GM13976 (cell line): ENCODE results near the gene RHBDF1.
A peak's percentile ranks its signal among the peaks of the same experiment; 100 is the strongest.
"Not testable (repeated sequence)": the region's sequence is repeated elsewhere in the genome, so short reads cannot be mapped to it uniquely, and the experiment has no call there.

ENCODE experiments used
- DNase-seq: peaks from one replicate; pipeline ENCODE4 v3.0.0; 2012; ENCODE audit warnings: low spot score
- in situ Hi-C: fragments of 300-500 bp; cut with MboI; formaldehyde crosslinking; loops from one replicate; pipeline ENCODE4 v1.12.0; 2022; ENCODE audit warnings: low sequenced_read_pairs, mixed read lengths, inconsistent platforms; ENCODE audit not compliant: unreplicated experiment
- TF ChIP-seq, protein P1 (sequence below): IDR thresholded peaks from 2 replicates; pipeline ENCODE4 v1.5.1; 2012; ENCODE audit warnings: borderline replicate concordance, mild to moderate bottlenecking; ENCODE audit not compliant: insufficient read depth; ENCODE audit errors: extremely low read depth, missing control alignments, control extremely low read depth

The RHBDF1 gene

DNA sequence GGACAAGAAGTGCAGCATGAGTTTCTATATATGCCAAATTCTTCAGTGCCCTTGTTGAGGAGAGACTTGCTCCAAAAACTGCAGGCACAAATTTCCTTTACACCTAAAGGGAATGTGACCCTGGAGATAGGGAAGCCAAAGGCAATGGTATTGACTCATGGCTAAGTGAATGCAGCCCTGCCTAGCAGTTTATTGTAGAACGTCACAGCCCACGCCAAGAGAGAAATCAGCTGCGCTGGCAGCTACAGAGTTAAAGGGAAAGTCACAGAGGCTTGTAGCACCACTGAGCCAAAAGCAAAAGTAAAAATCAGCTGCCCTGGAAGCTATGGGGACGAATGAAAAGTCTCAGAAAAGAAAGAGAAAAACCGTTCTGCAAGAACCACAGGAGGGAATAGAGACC, 29.1 kb downstream of the RHBDF1 start:
- in situ Hi-C loops: no loop called here
- TF ChIP-seq, protein P1, sequence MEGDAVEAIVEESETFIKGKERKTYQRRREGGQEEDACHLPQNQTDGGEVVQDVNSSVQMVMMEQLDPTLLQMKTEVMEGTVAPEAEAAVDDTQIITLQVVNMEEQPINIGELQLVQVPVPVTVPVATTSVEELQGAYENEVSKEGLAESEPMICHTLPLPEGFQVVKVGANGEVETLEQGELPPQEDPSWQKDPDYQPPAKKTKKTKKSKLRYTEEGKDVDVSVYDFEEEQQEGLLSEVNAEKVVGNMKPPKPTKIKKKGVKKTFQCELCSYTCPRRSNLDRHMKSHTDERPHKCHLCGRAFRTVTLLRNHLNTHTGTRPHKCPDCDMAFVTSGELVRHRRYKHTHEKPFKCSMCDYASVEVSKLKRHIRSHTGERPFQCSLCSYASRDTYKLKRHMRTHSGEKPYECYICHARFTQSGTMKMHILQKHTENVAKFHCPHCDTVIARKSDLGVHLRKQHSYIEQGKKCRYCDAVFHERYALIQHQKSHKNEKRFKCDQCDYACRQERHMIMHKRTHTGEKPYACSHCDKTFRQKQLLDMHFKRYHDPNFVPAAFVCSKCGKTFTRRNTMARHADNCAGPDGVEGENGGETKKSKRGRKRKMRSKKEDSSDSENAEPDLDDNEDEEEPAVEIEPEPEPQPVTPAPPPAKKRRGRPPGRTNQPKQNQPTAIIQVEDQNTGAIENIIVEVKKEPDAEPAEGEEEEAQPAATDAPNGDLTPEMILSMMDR: no peak
- DNase-seq: no peak

DNA sequence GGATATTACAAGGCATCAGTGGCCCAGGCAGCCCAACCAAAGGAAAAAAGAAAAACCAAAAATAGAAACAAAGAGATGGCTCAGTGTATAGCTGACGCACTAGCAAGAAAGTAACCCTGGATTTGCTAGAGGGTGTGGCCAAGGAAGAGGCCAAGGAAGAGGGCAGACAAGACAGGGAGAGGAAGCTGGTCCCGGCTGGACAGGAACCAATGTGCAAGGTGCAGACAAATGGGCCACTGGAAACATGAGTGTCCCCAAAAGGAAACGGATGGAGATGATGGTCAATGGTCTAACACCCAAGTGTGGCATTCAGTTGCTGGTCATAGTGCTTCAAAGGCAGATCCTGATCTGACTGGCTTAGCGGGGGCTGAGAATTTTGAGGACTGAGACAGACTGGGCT, 29.7 kb downstream of the RHBDF1 start:
- DNase-seq: no peak
- in situ Hi-C loops: no loop called here
- TF ChIP-seq, protein P1: no peak

DNA sequence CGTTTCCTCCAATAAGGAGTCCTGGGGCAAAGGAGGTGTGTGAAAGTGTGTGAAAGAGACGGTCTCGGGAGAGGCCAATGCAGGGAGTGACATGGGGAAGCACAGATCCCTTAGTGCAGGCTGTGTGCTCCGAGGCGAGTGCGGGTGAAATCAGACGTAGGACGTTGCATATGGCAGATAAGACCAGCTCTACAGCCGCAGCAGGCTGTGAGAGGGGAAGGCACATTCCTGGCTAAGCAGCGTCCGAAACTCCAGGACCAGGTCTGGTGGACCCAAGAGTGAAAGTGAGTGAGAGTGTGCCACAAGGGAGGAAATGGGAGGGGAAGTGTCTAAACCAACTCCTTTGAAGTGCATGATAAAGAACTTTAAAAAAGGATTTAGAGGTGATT, 30.4 kb downstream of the RHBDF1 start:
- no peak for DNase-seq
- TF ChIP-seq, protein P1: no peak
- in situ Hi-C loops: no loop called here

DNA sequence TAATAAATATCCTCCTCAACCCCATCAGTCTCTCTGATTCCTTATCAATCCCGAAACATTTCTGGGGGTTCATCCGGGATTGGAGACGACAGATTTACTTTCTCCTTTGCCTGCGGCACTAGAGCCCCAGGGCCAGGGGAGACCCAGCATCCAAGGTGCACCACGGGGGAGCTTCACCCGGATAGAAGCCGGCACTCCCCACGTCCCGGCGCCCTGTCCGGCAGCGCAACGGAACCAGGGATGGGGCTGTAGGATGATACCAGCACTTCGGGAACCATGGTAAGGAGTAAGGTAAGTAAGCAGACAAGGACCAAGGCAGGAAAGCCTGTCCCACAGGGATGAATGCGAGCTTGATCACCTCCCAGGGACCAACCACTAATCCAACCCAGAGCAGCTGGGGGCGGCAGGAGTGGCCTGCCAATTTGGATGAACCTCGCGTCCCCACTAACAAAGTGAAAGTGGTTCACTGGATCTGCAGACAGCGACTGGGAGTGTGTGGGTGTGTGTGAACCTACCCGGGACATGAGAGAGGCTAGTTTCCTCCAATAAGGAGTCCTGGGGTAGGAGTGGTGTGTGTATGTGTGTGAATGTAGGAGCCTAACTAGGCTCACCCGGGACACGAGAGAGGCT, 30.9 kb downstream of the RHBDF1 start:
- DNase-seq: no peak
- in situ Hi-C loops: no loop called here
- TF ChIP-seq, protein P1: no peak

DNA sequence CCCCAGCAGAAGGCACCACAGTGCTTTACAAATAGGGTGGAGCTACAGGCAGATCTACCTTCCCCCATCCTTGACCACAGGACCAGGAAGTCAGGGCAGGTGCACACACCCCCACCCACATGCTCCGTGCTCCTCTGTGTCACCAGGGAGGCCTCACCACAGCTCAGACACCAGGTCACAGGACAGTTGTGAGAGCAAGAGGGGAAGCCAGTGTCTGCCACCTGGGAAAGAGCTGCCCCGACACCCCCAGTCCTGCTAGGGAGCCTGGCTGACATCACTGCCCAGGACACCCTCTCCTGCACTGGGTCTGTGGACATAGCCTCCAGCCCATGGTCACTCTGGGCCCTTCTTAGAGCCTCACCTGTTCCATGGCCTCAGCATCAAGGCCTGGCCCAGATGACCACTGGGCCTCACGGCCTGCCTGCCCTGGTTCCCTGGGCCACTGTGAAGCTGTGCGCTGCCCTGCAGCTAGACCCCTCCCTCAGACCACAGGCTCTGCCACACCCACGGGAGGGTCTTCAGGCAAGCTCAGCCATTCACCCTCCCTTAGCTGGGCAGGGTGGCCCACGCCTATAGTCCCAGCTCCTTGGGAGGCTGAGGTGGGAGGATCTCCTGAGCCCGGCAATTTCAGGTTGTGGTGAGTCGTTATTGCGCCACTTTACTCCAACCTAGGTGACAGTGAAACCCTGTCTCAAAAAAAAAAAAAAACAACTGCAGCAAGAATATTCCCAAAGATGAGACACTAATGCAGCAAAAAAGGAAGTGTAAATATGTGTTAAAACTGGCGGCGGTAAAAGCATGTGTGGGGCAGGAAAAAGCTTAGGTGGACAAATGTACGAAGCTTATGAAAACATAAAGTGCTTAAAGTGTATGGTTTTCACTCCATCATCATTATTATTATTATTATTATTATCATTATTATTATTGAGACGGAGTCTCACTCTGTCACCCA, 33.2 kb downstream of the RHBDF1 start:
- in situ Hi-C loops: no loop called here
- TF ChIP-seq, protein P1: no peak
- DNase-seq: peak; percentile 88

DNA sequence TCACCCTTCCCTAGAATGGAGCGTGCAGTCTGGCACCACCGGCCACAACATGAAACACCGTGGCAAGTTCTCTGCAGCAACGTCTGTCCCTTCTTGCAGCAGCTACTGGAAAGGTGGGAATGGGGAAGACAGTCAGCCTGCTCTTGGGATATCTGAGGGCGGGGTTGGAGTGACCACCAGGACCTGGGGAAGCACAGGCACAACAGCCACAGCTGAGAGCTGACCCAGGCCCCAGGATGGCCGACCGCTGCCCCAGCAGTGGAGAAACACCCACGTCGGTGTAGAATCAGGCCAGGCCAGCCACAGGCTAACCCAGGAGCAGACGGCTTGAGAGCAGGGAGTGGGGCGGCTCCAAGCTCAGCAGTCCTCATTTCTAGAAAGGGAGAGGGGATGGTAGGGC, 34.2 kb downstream of the RHBDF1 start:
- DNase-seq, in situ Hi-C loops: not testable (repeated sequence)

DNA sequence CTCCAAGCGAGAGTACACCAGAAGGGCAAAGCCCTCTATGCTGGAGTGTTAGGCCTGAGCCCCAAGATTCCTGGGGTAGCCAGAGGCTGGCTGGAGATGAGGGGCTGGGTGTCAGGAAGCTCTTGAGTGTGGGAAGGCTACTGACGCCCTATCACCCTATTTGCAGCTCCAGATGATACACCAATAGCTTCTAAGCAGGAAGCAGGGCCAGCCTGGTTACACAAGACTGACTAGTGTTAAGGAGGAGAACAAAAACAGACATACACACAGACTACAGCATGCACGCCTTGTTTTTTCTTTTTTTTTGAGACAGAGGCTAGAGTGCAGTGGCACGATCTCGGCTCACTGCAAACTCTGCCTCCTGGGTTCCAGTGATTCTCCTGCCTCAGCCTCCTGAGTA, 34.9 kb downstream of the RHBDF1 start:
- no peak for DNase-seq
- in situ Hi-C loops: no loop called here
- TF ChIP-seq, protein P1: no peak
